ENCODE measurements around the gene ANP32A. TPM values are rescaled to one million over a fixed set of nuclear protein-coding genes. Genes with fewer than 3 reads are reported as not detected.

Gene ANP32A
- total RNA-seq, 2 experiments from 2014 or later: 55.1 to 57.3 TPM

DNA sequence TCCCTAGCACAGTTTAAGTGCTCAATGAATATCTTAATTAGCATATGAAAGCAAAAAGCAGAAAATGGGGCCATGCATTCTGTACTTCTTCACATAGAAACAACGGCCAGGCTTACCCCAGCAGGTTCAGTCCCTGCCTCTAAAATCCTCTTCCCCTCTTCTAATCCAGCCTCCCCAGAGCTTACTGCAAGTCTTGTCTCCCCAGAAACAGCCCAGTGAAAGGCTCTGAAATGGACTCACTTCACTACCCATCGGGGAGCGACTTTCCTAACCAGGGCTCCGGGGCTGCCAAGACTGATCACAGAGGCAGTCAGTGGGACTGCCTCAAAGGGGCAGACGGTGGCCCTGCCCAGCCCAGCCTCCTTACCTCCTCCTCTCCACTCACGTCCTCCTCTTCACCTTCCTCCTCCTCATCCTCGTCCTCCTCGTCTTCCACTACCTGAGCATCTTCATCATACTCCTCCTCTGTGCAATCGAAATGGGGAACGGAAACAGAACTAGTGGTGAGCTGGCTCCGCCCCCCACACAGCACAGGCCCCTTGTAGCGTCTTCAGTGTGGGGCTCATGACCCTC lies 38.0 kb downstream of the ANP32A start:
- H3K27ac Mint-ChIP-seq: peak overlapping the region; percentile 76
- Histone ChIP-seq H3K4me3 (ENCODE audit: low read length) (no peak overlapping the region), H3K27ac (ENCODE audit: low read depth in 1 of 2, low read length in 2 of 2) (peak overlapping the region in 1 of 2 donors; percentile 9), H3K4me1 (ENCODE audit: insufficient read depth, low read length) (peaks cover 29% of the 10 kb centered on the region), H3K9me3 (ENCODE audit: control insufficient read depth in 1 of 2, insufficient read depth in 1 of 2, low read length in 2 of 2) (no peaks in the 10 kb centered on the region), H3K27me3 (ENCODE audit: control insufficient read depth in 1 of 2, insufficient read depth in 2 of 2, low read length in 2 of 2) (no peaks in the 10 kb centered on the region), H3K36me3 (ENCODE audit: insufficient read depth, low read length) (peaks cover 83% of the 10 kb centered on the region)
- DNase-seq: no peak
- CTCF ChIA-PET: interaction anchor here (1.0 to 6.2 kb wide), 6 partner anchors 10 to 93 kb away, joined by 3 to 54 read pairs (median 12); no protein-coding TSS in a partner anchor
- no peak for TF ChIP-seq CTCF (IDR thresholded peaks at IDR 0.05)
- ATAC-seq (ENCODE audit: poor library complexity): no peak
- peaks cover 94% of the 10 kb centered on the region for H3K36me3 Mint-ChIP-seq (ENCODE audit: low read depth)
- H3K27me3 Mint-ChIP-seq: no peaks in the 10 kb centered on the region
- H3K9me3 Mint-ChIP-seq: no peaks in the 10 kb centered on the region
- POLR2A ChIA-PET: interaction anchor here (1.4 to 2.5 kb wide), 3 partner anchors 13 to 46 kb away, joined by 3 to 11 read pairs (median 8); no protein-coding TSS in a partner anchor
- peaks cover 23% of the 10 kb centered on the region for H3K4me1 Mint-ChIP-seq (ENCODE audit: low read depth)
- H3K4me3 Mint-ChIP-seq: no peak overlapping the region
- intact Hi-C loops (cut with DNase I, micrococcal nuclease): loop anchor here (1.0 to 2.0 kb wide), 3 partner anchors 47 to 93 kb away; no protein-coding TSS in a partner anchor

DNA sequence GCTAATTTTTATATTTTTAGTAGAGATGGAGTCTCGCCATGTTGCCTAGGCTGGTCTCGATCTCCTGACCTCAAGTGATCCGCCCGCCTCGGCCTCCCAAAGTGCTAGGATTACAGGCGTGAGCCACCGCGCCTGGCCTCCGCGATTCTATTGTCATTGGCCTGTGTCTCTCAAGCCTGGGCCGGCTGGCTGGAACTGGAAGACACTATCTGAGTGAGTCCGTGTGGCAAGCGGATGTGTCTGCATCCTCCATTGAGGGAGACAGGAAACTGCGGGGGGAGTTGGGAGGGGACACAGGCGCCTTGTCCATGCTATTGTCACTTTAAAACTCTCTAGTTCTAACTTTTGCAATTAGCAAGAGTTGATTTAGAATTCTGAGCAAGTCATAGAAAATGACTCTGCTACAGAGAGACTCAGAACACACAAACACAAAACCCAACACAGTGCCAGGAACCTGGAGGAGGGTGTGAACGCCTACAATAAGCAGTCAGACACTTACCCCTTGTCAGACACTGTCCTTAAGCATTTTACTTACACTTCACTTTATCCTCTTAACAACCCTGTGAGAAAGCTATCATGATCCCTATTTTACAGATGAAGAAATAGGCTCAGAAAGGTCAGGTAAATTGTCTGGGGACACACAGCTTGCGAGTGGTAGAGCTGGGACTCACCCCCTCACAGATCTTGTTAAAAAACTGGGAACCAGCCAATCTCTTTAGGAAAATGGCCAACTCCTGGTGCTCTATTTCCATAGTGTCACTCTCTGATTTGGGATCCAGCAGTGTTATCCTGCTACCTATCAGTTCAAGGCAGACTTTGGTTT lies 38.7 kb downstream of the ANP32A start:
- H3K36me3 Mint-ChIP-seq (ENCODE audit: low read depth): peaks cover 87% of the 10 kb centered on the region

More for the DNA sequence above, 38.7 kb downstream of the ANP32A start:
- H3K4me3 ChIP-seq (ENCODE audit: low read length): no peak overlapping the region
- peaks cover 79% of the 10 kb centered on the region for H3K36me3 ChIP-seq (ENCODE audit: insufficient read depth, low read length)
- peak overlapping the region; percentile 9 for H3K27ac ChIP-seq (ENCODE audit: low read depth in 1 of 2, low read length in 2 of 2)
- H3K4me1 Mint-ChIP-seq (ENCODE audit: low read depth): peaks cover 23% of the 10 kb centered on the region
- H3K27me3 ChIP-seq (ENCODE audit: control insufficient read depth in 1 of 2, insufficient read depth in 2 of 2, low read length in 2 of 2): no peaks in the 10 kb centered on the region
- intact Hi-C loops (cut with DNase I, micrococcal nuclease): loop anchor here in 1 of 2 experiments (2.0 kb wide), 1 partner anchor 51 kb away; no protein-coding TSS in a partner anchor
- H3K4me3 Mint-ChIP-seq: peak overlapping the region; percentile 23
- H3K9me3 ChIP-seq (ENCODE audit: control insufficient read depth in 1 of 2, insufficient read depth in 1 of 2, low read length in 2 of 2): no peaks in the 10 kb centered on the region
- peak overlapping the region; percentile 76 for H3K27ac Mint-ChIP-seq
- ATAC-seq (ENCODE audit: poor library complexity) (peak; percentile 38), DNase-seq (peak in 8 of 14 experiments; percentile 9 to 49 (median 34))
- H3K27me3 Mint-ChIP-seq: no peaks in the 10 kb centered on the region
- TF ChIP-seq CTCF (IDR thresholded peaks at IDR 0.05): no peak
- CTCF ChIA-PET: interaction anchor here (2.1 to 6.2 kb wide), 2 partner anchors 37 to 94 kb away, joined by 11 to 54 read pairs; no protein-coding TSS in a partner anchor
- no peaks in the 10 kb centered on the region for H3K9me3 Mint-ChIP-seq
- POLR2A ChIA-PET: interaction anchor here (1.5 kb wide), 1 partner anchor 37 kb away, joined by 4 read pairs; no protein-coding TSS in a partner anchor
- peaks cover 29% of the 10 kb centered on the region for H3K4me1 ChIP-seq (ENCODE audit: insufficient read depth, low read length)
